Astrocyte of the spinal cord (primary cell): ENCODE data around the gene TNFSF9.
A peak's percentile ranks its signal among the peaks of the same experiment; 100 is the strongest.
"Not testable (repeated sequence)": the region's sequence is repeated elsewhere in the genome, so short reads cannot be mapped to it uniquely, and the experiment has no call there.

Experiments
- DNase-seq: peaks from one replicate; pipeline ENCODE4 v3.0.0; 2011; ENCODE audit warnings: low read depth, low spot score
- H3K4me3 ChIP-seq: 2 replicates; pipeline ENCODE4 v1.5.1; 2011; ENCODE audit warnings: low read depth, mild to moderate bottlenecking, low read length, moderate library complexity
- CTCF ChIP-seq: IDR thresholded peaks from 2 replicates; pipeline ENCODE4 v1.5.1; 2012; ENCODE audit warnings: low read depth, mild to moderate bottlenecking, low read length, inconsistent platforms
- in situ Hi-C: cut with HindIII; loops from 2 replicates; pipeline ENCODE4 v1.10.0; 2017; ENCODE audit warnings: low sequenced_read_pairs

Gene TNFSF9

GRCh38 chr19:6556480-6557195 lies 25.8 kb downstream of the TNFSF9 start:
- in situ Hi-C loops = no loop called here
- no peak overlapping the region for H3K4me3 ChIP-seq
- no peak for DNase-seq
- TF ChIP-seq CTCF = no peak

- DNase-seq, in situ Hi-C loops: not testable (repeated sequence)
Observed at GRCh38 chr19:6562437-6562836, 31.6 kb downstream of the TNFSF9 start.

GRCh38 chr19:6564393-6564792 lies 33.6 kb downstream of the TNFSF9 start:
- DNase-seq = peak; percentile 11
- TF ChIP-seq CTCF = no peak

More at GRCh38 chr19:6562437-6562836, 31.6 kb downstream of the TNFSF9 start:
- H3K4me3 ChIP-seq = not testable (repeated sequence)

GRCh38 chr19:6566727-6567126 lies 35.9 kb downstream of the TNFSF9 start:
- in situ Hi-C loops, H3K4me3 ChIP-seq, DNase-seq: not testable (repeated sequence)

More at GRCh38 chr19:6564393-6564792, 33.6 kb downstream of the TNFSF9 start:
- no peak overlapping the region for H3K4me3 ChIP-seq
- in situ Hi-C loops = no loop called here

GRCh38 chr19:6568010-6568526 lies 37.2 kb downstream of the TNFSF9 start:
- no peak overlapping the region for H3K4me3 ChIP-seq
- no peak for DNase-seq
- in situ Hi-C loops = no loop called here
- TF ChIP-seq CTCF = no peak

- in situ Hi-C loops = no loop called here
- TF ChIP-seq CTCF = no peak
- no peak overlapping the region for H3K4me3 ChIP-seq
- DNase-seq = no peak
Observed at GRCh38 chr19:6568816-6569215, 38.0 kb downstream of the TNFSF9 start.

GRCh38 chr19:6570764-6571163 lies 39.9 kb downstream of the TNFSF9 start:
- no peak for TF ChIP-seq CTCF
- in situ Hi-C loops = no loop called here
- no peak for DNase-seq
- no peak overlapping the region for H3K4me3 ChIP-seq
